Neural cell (in vitro differentiated cells): ENCODE results near the gene NR4A2. TPM values are rescaled to one million over a fixed set of nuclear protein-coding genes. Genes with fewer than 3 reads are reported as not detected.

ENCODE experiments used
- H2AFZ ChIP-seq: fragments of 200-600, 300-800 bp; sonication (generic), shearing (Covaris generic); 2 replicates; pipeline ENCODE4 v1.6.0; 2014; ENCODE audit warnings: low read depth, mild to moderate bottlenecking, antibody characterized with exemption, low read length, moderate library complexity
- H3F3A ChIP-seq: fragments of 200-600 bp; shearing (Covaris generic); 2 replicates; pipeline ENCODE4 v1.6.1; 2016; ENCODE audit warnings: mild to moderate bottlenecking, moderate library complexity, mixed read lengths, antibody characterized with exemption, low read length; ENCODE audit not compliant: insufficient read depth, poor library complexity, severe bottlenecking
- H3K27ac ChIP-seq: fragments of 200-600, 300-800 bp; sonication (generic), shearing (Covaris generic); 2 replicates; pipeline ENCODE4 v1.5.1; 2014; ENCODE audit warnings: mild to moderate bottlenecking, low read length, moderate library complexity
- H3K27me3 ChIP-seq: fragments of 300-800, 200-600 bp; sonication (generic), shearing (Covaris generic); 2 replicates; pipeline ENCODE4 v1.6.0; 2014; ENCODE audit warnings: mild to moderate bottlenecking, low read depth, low read length, moderate library complexity; ENCODE audit not compliant: insufficient read depth
- H3K36me3 ChIP-seq: fragments of 300-800, 200-600 bp; sonication (generic), shearing (Covaris generic); 2 replicates; pipeline ENCODE4 v1.5.1; 2014; ENCODE audit warnings: mild to moderate bottlenecking, antibody characterized with exemption, low read length, moderate library complexity; ENCODE audit not compliant: insufficient read depth
- H3K4me2 ChIP-seq: fragments of 300-800, 200-600 bp; sonication (generic), shearing (Covaris generic); 2 replicates; pipeline ENCODE4 v1.6.0; 2014; ENCODE audit warnings: mild to moderate bottlenecking, low read length
- H3K4me3 ChIP-seq: fragments of 300-800, 200-600 bp; sonication (generic), shearing (Covaris generic); 2 replicates; pipeline ENCODE4 v1.5.1; 2014; ENCODE audit warnings: mild to moderate bottlenecking, low read length, moderate library complexity
- H3K79me2 ChIP-seq: fragments of 200-600 bp; shearing (Covaris generic); replicated peaks from 2 replicates; pipeline ENCODE4 v1.6.0; 2014; ENCODE audit warnings: mild to moderate bottlenecking, low read length, moderate library complexity; ENCODE audit not compliant: insufficient read depth
- H3K9ac ChIP-seq: fragments of 300-800, 200-600 bp; sonication (generic), shearing (Covaris generic); 2 replicates; pipeline ENCODE4 v1.6.1; 2016; ENCODE audit warnings: mild to moderate bottlenecking, low read length, mixed read lengths
- H3K9me2 ChIP-seq: fragments of 200-600 bp; shearing (Covaris generic); 2 replicates; pipeline ENCODE4 v1.6.1; 2016; ENCODE audit warnings: mild to moderate bottlenecking, low read length, mixed read lengths; ENCODE audit not compliant: insufficient read depth
- H3K9me3 ChIP-seq: fragments of 200-600, 300-800 bp; sonication (generic), shearing (Covaris generic); 2 replicates; pipeline ENCODE4 v1.6.1; 2016; ENCODE audit warnings: mild to moderate bottlenecking, mixed run types, low read length, moderate library complexity, mixed read lengths
- H4K20me1 ChIP-seq: fragments of 200-600 bp; shearing (Covaris generic); 2 replicates; pipeline ENCODE4 v1.6.1; 2016; ENCODE audit warnings: mild to moderate bottlenecking, mixed run types; ENCODE audit not compliant: insufficient read depth
- CTCF ChIP-seq: fragments of 450-650 bp; IDR thresholded peaks from 2 replicates; pipeline ENCODE4 v1.5.1; 2014; ENCODE audit warnings: antibody characterized with exemption, mild to moderate bottlenecking, moderate library complexity; ENCODE audit not compliant: poor library complexity, severe bottlenecking
- EP300 ChIP-seq: fragments of 450-650 bp; conservative IDR thresholded peaks from 2 replicates; pipeline ENCODE4 v1.6.1; 2014; ENCODE audit warnings: antibody characterized with exemption, mild to moderate bottlenecking, moderate library complexity; ENCODE audit not compliant: poor library complexity, severe bottlenecking
- EZH2 ChIP-seq: fragments of 200-600, 300-800 bp; shearing (Covaris generic), sonication (generic); IDR thresholded peaks from 2 replicates; pipeline ENCODE4 v1.6.1; 2014; ENCODE audit warnings: antibody characterized with exemption, low read length, borderline replicate concordance, mild to moderate bottlenecking; ENCODE audit not compliant: insufficient read depth, poor library complexity, severe bottlenecking
- MXI1 ChIP-seq: fragments of 450-650 bp; conservative IDR thresholded peaks from 2 replicates; pipeline ENCODE4 v1.6.1; 2014; ENCODE audit warnings: antibody characterized with exemption, mild to moderate bottlenecking; ENCODE audit not compliant: poor library complexity, severe bottlenecking
- POLR2AphosphoS5 ChIP-seq: IDR thresholded peaks from 2 replicates; pipeline ENCODE4 v1.6.1; 2012
- RAD21 ChIP-seq: fragments of 450-650 bp; conservative IDR thresholded peaks from 2 replicates; pipeline ENCODE4 v1.6.1; 2014; ENCODE audit warnings: antibody characterized with exemption, mild to moderate bottlenecking, moderate library complexity
- REST ChIP-seq: IDR thresholded peaks from 2 replicates; pipeline ENCODE4 v1.6.1; 2012; ENCODE audit warnings: borderline replicate concordance
- SMC3 ChIP-seq: fragments of 450-650 bp; conservative IDR thresholded peaks from 2 replicates; pipeline ENCODE4 v1.6.1; 2014; ENCODE audit warnings: antibody characterized with exemption, mild to moderate bottlenecking, moderate library complexity; ENCODE audit not compliant: poor library complexity
- TAF1 ChIP-seq: IDR thresholded peaks from 2 replicates; pipeline ENCODE4 v1.6.1; 2012; ENCODE audit warnings: low read depth
- polyA plus RNA-seq: library from polyadenylated mRNA; depleted of rRNA; stranded (reverse); fragments of >200 nt; gene quantifications from 2 replicates; pipeline ENCODE4 v1.2.3, GENCODE V29; 2014

The NR4A2 gene
- polyA plus RNA-seq, 1 donor from 2014 or later = 0.48 TPM

- H2AFZ ChIP-seq = no peak overlapping the region
- H3K4me2 ChIP-seq = no peak overlapping the region
- no peaks in the 10 kb centered on the region for H4K20me1 ChIP-seq
- H3K9ac ChIP-seq = no peak overlapping the region
- H3K27me3 ChIP-seq = no peaks in the 10 kb centered on the region
- no peaks in the 10 kb centered on the region for H3K9me3 ChIP-seq
- no peak overlapping the region for H3K27ac ChIP-seq
- no peaks in the 10 kb centered on the region for H3K9me2 ChIP-seq
- H3K79me2 ChIP-seq = no peaks in the 10 kb centered on the region
- no peak overlapping the region for H3K4me3 ChIP-seq
- H3K36me3 ChIP-seq = no peaks in the 10 kb centered on the region
- H3F3A ChIP-seq = no peaks in the 10 kb centered on the region
- TF ChIP-seq MXI1 = no peak
- TF ChIP-seq TAF1 = no peak
- no peak for TF ChIP-seq CTCF
- TF ChIP-seq SMC3 = no peak
Measured at GRCh38 chr2:156356014-156356754, 23.7 kb upstream of the NR4A2 start.

- Histone ChIP-seq H3K9me2 (no peaks in the 10 kb centered on the region), H3K27ac (no peak overlapping the region), H4K20me1 (no peaks in the 10 kb centered on the region), H3F3A (no peaks in the 10 kb centered on the region), H3K79me2 (no peaks in the 10 kb centered on the region), H3K9ac (no peak overlapping the region), H2AFZ (no peak overlapping the region), H3K27me3 (no peaks in the 10 kb centered on the region), H3K4me2 (no peak overlapping the region), H3K9me3 (no peaks in the 10 kb centered on the region), H3K4me3 (no peak overlapping the region), H3K36me3 (no peaks in the 10 kb centered on the region)
- TF ChIP-seq POLR2AphosphoS5 = no peak
- no peak for TF ChIP-seq RAD21
- TF ChIP-seq MXI1 = no peak
- TF ChIP-seq CTCF = no peak
- TF ChIP-seq REST = no peak
- no peak for TF ChIP-seq EZH2
- TF ChIP-seq SMC3 = no peak
- TF ChIP-seq EP300 = no peak
- TF ChIP-seq TAF1 = no peak
Measured at GRCh38 chr2:156352911-156353310, 20.4 kb upstream of the NR4A2 start.
